Tibial artery (tissue), 4 donors: Measurements from ENCODE around the gene SMIM41.

Experiments
- DNase-seq, 2 donors: peaks; one replicate each; pipeline ENCODE4 v3.0.0-alpha.2; 2019
- H3K27ac ChIP-seq, 2 donors: fragments of 200-600 bp; sonication (generic) in 1 of 2; 1 replicate in 1 of 2; 2 replicates in 1 of 2; pipeline ENCODE4 v1.5.1; 2018 to 2019; ENCODE audit warnings: mild to moderate bottlenecking in 1 of 2
- H3K27me3 ChIP-seq, 2 donors: fragments of 200-600 bp; sonication (generic) in 1 of 2; one replicate each; pipeline versions ENCODE4 v1.5.1 to v1.6.0; 2016 to 2019
- H3K36me3 ChIP-seq, 3 donors: fragments of 200-600 bp; sonication (generic) in 2 of 3; one replicate each; pipeline ENCODE4 v1.5.1; 2016 to 2019; ENCODE audit warnings: mild to moderate bottlenecking in 2 of 3
- H3K4me1 ChIP-seq, 4 donors: fragments of 200-600 bp; sonication (generic) in 2 of 4; 1 replicate in 3 of 4; 2 replicates in 1 of 4; pipeline ENCODE4 v1.5.1; 2016 to 2019
- H3K4me3 ChIP-seq, 2 donors: fragments of 200-600 bp; sonication (generic) in 1 of 2; 1 replicate in 1 of 2; 2 replicates in 1 of 2; pipeline ENCODE4 v1.5.1; 2018 to 2019; ENCODE audit warnings: mild to moderate bottlenecking in 2 of 2
- H3K9me3 ChIP-seq, 3 donors: fragments of 200-600 bp; sonication (generic) in 1 of 3; one replicate each; pipeline ENCODE4 v1.5.1; 2016 to 2019
- intact Hi-C: fragments of 100-400 bp; cut with DNase I; formaldehyde crosslinking; loops from one replicate; pipeline ENCODE4 v1.15.0; 2023; ENCODE audit warnings: low total_unique reads
- TF ChIP-seq, protein P1 (sequence below), 2 experiments: fragments of 200-600 bp in 1 of 2; fragments of 450-650 bp in 1 of 2; IDR thresholded peaks; one replicate each; pipeline ENCODE4 v1.5.1; 2017 to 2019; ENCODE audit warnings: antibody characterized with exemption in 2 of 2, mild to moderate bottlenecking in 1 of 2, moderate library complexity in 1 of 2

SMIM41 gene

DNA sequence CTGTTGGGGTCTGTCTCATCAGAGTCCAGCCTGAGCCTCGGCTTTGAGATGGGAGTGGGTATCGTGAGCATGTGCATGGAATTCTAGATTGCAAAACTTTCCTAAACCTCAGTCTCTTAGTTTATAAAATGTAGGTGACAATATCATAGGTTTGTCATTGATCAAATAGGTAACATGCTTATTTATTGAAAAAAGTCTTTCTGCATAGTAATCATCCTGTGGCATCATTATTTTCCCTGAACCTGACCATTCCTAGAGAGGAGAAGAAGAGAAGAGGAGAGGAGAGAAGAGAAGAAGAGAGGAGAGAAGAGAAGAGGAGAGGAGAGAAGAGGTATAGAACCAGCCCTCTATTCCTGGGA, 4.1 kb downstream of the SMIM41 start:
- no peaks in the 10 kb centered on the region for H3K9me3 ChIP-seq
- peaks cover 0 to 17% (median 6%) of the 10 kb centered on the region in 3 donors for H3K36me3 ChIP-seq
- TF ChIP-seq, protein P1, sequence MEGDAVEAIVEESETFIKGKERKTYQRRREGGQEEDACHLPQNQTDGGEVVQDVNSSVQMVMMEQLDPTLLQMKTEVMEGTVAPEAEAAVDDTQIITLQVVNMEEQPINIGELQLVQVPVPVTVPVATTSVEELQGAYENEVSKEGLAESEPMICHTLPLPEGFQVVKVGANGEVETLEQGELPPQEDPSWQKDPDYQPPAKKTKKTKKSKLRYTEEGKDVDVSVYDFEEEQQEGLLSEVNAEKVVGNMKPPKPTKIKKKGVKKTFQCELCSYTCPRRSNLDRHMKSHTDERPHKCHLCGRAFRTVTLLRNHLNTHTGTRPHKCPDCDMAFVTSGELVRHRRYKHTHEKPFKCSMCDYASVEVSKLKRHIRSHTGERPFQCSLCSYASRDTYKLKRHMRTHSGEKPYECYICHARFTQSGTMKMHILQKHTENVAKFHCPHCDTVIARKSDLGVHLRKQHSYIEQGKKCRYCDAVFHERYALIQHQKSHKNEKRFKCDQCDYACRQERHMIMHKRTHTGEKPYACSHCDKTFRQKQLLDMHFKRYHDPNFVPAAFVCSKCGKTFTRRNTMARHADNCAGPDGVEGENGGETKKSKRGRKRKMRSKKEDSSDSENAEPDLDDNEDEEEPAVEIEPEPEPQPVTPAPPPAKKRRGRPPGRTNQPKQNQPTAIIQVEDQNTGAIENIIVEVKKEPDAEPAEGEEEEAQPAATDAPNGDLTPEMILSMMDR (IDR thresholded peaks at IDR 0.05), result no peak
- no peak overlapping the region for H3K4me3 ChIP-seq
- peaks cover 0 to 34% of the 10 kb centered on the region in 2 donors for H3K27me3 ChIP-seq
- no peak for DNase-seq
- peaks cover 0 to 25% (median 11%) of the 10 kb centered on the region in 4 donors for H3K4me1 ChIP-seq
- no peak overlapping the region for H3K27ac ChIP-seq
- intact Hi-C loops, result loop anchor here (2.0 kb wide), 1 partner anchor 57 kb away; no protein-coding TSS in a partner anchor

- DNase-seq, result no peak
- Histone ChIP-seq H3K9me3 (no peaks in the 10 kb centered on the region), H3K27me3 (peaks cover 0 to 42% of the 10 kb centered on the region in 2 donors), H3K4me3 (no peak overlapping the region), H3K27ac (no peak overlapping the region), H3K36me3 (peaks cover 0 to 6% (median 6%) of the 10 kb centered on the region in 3 donors), H3K4me1 (peaks cover 0 to 25% (median 11%) of the 10 kb centered on the region in 4 donors)
- TF ChIP-seq, protein P1 (IDR thresholded peaks at IDR 0.05), result no peak
- intact Hi-C loops, result no loop called here
These were observed 5.2 kb downstream of the SMIM41 start for GRCh38 chr12:52084491-52085231.

GRCh38 chr12:52085682-52086180, 6.2 kb downstream of the SMIM41 start:
- Histone ChIP-seq H3K4me1 (peaks cover 0 to 25% (median 10%) of the 10 kb centered on the region in 4 donors), H3K36me3 (no peaks in the 10 kb centered on the region), H3K9me3 (no peaks in the 10 kb centered on the region), H3K27ac (no peak overlapping the region), H3K4me3 (no peak overlapping the region), H3K27me3 (peaks cover 0 to 53% of the 10 kb centered on the region in 2 donors)
- TF ChIP-seq, protein P1 (IDR thresholded peaks at IDR 0.05), result no peak
- DNase-seq, result no peak
- intact Hi-C loops, result no loop called here

DNA sequence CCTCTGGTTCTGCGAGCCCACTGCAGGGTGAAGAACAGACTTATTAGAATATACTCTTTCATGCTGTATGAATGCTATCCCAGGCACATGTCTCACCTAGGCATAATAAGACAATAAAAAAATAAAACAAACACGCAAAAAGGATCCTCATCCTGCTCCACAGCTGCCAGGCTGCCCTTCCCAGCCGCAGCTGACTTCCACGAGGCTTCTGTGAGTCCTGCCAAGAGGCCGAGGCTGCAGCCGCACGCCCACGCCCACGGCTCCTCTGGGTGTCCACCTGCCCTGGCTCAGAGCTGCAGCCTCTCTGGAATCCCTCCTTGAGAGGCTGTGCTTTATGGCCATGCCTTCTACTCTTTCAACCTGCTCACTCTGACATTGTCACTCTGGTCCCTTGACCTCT, 6.9 kb downstream of the SMIM41 start:
- no peak for DNase-seq
- intact Hi-C loops, result no loop called here
- no peak overlapping the region for H3K27ac ChIP-seq

DNA sequence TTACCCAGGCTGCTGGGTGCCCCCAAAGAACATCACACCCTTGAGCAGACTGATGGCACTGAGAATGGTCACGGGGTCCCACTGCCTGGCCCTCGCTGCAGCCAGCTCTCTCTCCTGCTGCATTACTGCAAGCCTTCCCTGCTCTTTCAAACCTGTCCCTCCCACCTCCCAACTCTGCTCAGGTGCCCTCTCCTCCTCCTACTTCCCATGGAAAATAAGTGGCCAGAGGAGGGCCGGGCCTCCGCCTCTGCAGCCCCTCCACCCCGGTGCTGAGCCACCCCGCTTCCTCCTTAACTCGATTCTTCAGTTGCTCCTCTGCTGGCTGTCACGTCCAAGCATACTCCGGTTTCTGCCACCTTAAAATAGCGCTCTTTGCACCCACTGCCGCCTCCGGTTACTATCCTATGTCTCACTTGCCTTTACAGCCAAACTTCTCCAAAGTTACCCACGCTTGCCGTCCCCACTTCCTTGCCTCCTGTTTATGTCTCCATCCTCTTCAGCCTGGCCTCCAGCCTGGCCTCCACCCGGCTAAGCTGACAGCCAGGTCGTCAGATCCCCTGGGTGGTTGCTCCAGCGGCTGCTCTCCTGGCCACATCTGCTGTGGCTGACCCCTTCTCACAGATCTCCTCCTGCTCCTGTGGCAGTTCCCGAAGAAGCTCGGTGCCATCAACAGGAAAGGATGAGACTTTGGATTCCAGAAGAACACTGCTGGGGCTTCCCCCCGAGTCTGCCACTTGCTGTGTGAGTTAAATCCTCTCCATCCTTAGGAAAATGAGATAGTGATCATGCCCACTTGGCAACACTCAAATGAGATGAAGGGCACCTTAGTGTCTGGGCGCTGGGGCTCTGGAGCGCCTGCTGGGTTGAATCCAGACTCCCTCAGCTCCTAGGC, 7.7 kb downstream of the SMIM41 start:
- intact Hi-C loops, result no loop called here

More for the DNA sequence above, 6.9 kb downstream of the SMIM41 start:
- Histone ChIP-seq H3K4me1 (peaks cover 0 to 20% (median 7%) of the 10 kb centered on the region in 4 donors), H3K9me3 (no peaks in the 10 kb centered on the region), H3K27me3 (peaks cover 0 to 57% of the 10 kb centered on the region in 2 donors), H3K4me3 (no peak overlapping the region), H3K36me3 (no peaks in the 10 kb centered on the region)
- TF ChIP-seq, protein P1 (IDR thresholded peaks at IDR 0.05), result no peak

More for the DNA sequence above, 7.7 kb downstream of the SMIM41 start:
- no peak overlapping the region for H3K27ac ChIP-seq
- TF ChIP-seq, protein P1 (IDR thresholded peaks at IDR 0.05), result no peak
- no peaks in the 10 kb centered on the region for H3K9me3 ChIP-seq
- DNase-seq, result no peak
- peaks cover 0 to 57% of the 10 kb centered on the region in 2 donors for H3K27me3 ChIP-seq
- H3K4me1 ChIP-seq, result peaks cover 0 to 12% (median 4%) of the 10 kb centered on the region in 4 donors
- H3K4me3 ChIP-seq, result no peak overlapping the region
- H3K36me3 ChIP-seq, result no peaks in the 10 kb centered on the region
